DMS 273 (cell line): Measurements from ENCODE around the gene PNPLA8.
"Not testable (repeated sequence)": the region's sequence is repeated elsewhere in the genome, so short reads cannot be mapped to it uniquely, and the experiment has no call there.

Source experiments
- DNase-seq: peaks from one replicate; lab custom pipeline; 2025; ENCODE audit not compliant: unreplicated experiment; lab: John Stamatoyannopoulos, UW

Gene PNPLA8

GRCh38 chr7:108479751-108480150 lies 46.2 kb downstream of the PNPLA8 start:
- DNase-seq, result no peak

DNA sequence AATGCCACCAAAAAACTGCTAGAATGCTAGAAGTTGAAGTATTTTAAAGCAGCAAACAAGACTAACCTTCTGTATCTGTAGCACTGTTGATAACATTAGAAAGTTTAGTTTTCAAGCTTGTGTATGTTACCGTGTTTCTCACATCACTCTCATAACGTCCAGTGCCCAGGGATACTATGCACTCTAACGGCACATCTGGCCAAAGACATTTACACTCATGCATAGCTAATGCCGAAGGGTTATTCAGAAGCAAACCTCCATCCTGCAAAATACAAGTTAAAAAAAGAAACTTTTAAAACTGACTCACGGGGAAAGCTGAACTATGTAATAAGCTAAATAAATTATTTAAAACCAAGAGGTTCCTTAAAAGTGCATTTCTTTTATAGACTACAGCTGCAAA lies 46.8 kb downstream of the PNPLA8 start:
- no peak for DNase-seq

DNA sequence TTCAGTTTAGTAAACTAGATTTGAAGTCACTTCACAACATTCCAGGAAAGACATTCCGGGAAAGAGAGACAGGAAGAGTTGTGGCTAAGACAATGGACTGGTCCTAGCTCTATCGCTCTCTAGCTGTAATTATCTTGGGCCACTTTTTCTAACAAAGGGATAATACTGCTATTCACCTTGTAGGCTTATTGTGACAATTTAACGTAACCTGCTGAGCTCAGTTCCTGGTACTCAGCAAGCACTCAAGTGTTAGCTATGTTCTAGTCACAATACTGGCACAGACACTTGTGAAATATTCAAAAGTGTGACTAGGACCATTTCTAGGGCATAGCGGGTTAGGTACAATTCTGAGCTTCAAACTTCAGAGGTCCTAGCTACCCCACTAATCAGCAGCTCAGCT lies 57.7 kb downstream of the PNPLA8 start:
- DNase-seq, result no peak

GRCh38 chr7:108467391-108467790 lies 58.5 kb downstream of the PNPLA8 start:
- DNase-seq, result no peak

- not testable (repeated sequence) for DNase-seq
Measured at GRCh38 chr7:108466322-108466721, 59.6 kb downstream of the PNPLA8 start.

GRCh38 chr7:108464743-108465142 lies 61.2 kb downstream of the PNPLA8 start:
- peak; percentile 43 for DNase-seq

GRCh38 chr7:108463613-108464012 lies 62.3 kb downstream of the PNPLA8 start:
- peak; percentile 21 for DNase-seq

DNA sequence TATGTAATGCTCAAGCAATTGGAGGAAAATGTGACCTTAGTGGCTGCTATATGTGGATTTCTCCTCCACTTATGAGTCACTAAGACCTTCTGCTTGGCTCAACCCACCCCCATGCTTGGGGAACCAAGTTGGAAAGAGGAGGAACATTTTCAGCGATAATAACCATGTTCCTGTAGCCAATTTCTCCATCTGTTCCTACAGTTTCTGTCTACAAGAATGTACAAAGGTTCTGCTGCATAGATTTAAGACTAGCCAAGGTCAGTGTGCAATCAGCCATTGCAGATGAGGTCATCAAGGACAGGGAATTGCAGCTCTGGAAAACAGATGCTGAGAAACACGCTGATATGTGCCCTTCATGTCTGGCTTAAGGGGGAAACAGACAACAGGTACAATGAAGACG lies 64.1 kb downstream of the PNPLA8 start:
- DNase-seq, result peak; percentile 100

DNA sequence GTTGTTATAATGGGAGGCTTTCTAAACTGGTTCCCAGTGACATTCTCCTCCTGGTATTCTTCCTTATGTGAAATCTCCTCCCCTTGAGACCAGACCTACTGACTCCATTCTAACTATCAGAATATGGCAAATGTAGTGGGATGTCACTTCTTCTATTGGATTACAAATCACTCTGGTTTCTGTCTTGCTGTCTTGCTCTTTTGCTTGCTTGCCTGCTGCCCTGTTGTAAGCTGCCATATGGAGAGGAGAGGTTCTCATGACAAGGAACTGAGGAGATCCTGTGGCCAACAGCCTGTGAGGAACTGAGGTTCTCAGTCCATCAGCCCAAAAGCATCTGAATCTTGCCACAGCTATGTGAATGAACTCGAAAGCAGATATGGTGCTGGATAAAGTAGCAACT lies 65.0 kb downstream of the PNPLA8 start:
- DNase-seq, result peak; percentile 82

DNA sequence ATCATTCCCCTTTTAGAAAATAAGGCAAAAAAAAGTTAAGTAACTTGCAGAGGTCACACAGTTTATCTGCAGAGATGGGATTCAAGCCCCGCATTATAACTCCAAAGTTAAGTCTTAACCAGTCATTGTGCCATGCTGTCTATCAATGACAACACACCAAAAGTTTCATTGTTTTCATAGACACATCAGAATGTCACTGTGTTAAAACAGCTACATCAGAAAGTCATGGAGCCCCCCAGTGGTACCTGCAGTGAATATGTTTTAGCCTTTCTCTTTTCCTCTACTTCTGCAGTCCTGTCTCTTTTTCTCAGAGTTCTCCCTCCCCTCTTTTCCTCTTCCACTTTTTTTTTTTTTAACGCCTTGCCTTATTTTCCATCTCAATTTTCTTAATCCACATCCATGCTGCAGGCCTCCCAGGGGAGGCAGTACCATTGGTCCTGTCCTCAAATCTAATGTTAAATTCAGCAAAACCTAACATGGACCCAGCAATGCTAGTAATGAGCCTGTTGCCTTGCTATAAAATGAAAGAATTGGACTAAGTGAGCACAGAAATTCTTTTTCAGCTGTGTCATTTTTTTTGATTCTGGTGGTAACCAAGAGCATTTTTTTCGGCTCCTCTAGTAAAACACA lies 65.9 kb downstream of the PNPLA8 start:
- DNase-seq, result peak; percentile 80

DNA sequence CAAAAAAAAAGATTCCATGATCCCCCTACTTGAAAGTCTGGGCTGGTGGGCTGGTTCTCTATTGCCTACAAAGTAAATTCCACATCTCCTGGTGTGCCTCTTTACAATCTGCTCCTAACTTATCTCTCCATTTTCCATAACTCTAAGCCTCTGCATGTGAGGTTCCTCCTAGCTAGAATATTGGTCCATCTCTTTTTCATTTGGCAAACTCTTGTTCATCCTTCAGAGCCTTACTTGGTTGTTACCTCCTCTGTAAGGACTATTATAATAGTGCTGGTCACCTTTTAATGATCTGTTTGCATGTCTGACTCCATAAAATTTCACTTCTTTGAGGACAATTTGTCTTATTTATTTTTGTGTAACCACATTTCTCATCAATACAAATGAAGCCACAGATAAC lies 68.1 kb downstream of the PNPLA8 start:
- no peak for DNase-seq

DNA sequence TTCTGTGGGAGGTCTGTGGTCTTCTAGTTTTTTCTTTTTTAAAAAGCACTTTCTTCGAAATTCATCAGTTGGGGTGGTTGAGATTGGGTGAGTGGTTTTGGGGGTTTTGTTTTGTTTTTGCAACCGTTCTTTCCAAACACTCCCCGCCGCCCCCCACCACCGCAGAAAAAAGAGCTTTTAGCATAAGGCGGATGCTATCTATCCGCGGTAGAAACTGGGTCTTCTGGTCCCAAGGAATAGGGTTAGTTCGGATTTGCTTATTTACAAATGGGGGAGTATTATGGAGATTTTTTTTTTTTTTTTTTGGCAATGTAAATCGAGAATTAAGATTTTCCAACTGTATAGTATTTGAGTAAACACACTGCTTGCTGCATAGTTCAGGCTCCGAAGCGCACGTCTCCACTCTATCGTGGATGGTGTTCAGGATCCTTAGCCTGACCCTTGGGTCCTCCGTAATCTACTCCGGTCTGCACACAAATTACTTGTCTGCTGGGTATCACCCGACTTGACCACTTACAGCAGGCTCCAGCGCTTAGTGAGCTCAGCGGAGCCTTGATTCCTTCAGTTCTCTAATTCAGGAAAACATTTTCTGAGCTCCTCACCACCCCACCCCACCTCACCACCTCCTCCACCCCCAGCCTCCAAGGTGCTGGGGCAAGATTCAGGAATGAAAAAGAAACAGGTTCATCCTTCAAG lies 68.9 kb downstream of the PNPLA8 start:
- DNase-seq, result peak; percentile 49

DNA sequence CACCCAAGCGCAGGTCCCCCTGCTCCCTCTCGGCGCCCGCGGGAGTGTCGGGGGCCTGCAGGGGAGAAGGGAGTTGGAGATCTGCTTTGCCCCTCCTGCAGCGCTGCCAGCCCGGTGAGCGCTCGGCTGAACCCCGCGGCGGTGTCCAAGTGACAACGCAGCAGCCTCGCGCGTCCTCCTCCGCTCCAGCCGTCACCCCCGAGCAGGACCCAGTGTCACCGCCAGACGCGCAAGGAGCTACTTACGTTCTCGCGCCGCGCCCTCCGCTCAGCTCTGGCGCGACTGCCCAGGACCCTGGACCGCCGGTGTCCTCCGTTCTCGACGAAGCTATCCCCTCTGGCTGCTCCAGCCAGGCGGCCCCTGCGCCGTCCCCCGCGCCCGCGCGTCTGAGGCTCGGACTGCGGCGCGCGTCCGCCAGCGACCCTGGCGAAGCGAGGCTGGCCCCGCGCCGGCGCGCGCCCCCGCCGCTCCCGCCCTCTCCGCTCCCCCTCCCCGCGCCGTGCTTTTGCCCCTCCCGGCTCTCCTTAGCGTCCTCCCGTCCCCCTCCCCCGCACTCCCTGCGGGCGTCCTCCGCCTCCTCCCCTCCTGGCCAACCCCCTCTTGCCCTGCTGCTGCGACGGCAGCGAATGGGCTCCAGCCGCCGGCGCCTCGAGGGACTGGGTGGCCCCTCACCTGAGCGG lies 69.8 kb downstream of the PNPLA8 start, which contains the start of gene NRCAM:
Gene NRCAM (minus strand): TSS at position 439 of the 680 bp plus-strand sequence. CDS start 216,372 bp downstream, outside the sequence.
- DNase-seq, result peak; percentile 99

DNA sequence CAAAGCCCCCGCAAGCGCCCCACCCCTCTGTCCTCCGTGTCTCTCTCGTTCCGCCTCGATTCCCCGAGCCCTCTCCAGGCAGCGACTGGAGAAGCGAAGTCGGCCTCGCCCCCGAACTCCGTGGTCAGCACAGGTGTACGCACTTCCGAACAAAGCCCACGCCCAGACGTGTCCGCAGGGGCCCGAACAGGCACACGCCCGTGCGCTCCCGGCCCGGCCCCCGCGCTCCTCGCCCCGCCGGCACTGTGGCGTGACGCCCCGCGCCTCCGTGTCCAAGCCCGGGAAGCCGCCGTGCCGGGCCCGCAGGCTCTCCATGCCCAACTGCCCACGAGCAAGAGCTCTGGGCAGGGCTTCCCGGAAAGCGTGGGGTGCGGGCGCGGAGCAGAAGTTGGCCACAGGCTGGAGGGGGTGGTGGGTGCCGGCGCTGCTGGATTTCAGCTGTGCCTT lies 70.4 kb downstream of the PNPLA8 start:
- no peak for DNase-seq

DNA sequence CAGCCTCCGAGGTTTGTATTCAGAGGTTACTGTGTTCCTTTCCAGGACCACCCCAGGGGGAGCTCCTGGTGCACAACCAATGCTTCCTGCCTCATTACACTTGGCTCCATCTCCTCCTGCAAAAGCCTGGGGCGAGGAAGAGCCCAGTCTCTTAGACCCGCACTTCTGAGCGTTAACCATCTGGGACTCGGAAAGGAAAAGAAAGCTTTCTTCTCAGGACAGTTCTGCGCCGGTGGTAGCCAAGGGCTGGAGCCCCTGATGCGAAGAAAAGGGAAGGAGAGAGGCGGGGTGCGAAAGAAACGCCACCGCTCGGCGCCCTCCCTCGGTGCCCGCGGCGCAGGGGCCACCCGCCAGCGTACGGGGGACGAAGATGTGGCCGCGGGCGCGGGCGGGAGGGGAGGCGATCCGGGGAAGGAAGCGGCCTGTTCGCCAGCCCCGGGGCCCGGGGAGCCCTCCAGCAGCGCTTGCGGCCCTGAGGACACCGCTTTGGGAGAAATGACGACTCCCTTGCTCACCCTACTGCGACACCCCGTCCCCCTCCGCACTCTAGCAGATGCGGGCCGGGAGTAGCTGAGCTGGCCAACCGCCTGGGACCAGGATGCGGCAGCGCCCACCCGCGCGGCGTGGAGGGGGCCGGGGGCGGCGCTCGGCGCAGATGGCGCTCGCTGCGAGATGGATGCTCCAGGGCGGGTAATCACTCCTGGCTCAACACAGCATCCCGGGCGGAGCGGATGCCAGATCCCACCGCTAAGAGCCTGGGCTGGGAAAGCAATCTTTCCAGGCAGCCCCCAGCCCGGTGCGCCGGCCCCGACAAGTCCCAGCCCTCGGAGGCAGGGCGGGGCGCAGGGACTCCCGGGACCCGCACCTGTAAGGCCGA lies 71.0 kb downstream of the PNPLA8 start:
- DNase-seq, result peak; percentile 92

DNA sequence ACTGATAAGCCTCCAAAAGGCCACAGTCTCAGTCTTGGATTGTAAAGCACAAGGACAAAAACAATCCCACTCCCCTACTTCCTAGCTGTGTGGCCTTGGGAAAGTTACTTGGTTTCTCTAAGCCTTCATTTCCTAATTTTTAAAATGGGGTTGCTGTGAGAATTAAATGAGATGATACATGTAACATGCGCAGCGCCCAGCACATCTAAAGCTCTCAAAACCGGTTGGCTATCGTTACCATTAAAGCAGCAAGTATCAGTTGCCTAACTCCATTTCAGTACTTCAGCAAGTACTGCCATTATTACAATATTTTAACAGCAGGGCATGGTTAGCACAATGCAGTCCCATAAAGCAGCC lies 71.6 kb downstream of the PNPLA8 start:
- DNase-seq, result no peak

DNA sequence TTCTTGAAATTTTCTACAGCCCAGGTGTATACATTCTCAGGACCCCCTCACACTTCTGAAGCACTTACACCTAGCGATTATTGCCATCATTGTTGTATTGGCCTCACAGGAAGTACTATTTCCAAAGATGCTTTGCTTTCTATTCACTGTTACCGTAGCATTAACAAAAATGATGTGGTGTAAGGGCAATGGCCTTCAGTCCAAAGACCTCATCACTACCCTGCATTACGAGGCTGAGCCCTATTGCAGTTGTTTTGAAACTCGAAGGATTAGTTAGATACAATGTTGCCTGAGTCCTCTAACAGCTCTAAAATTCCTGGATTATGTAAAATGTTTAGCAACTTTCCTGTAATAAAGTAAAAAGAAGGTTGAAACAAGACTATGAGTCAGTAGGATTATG lies 72.6 kb downstream of the PNPLA8 start:
- no peak for DNase-seq

DNA sequence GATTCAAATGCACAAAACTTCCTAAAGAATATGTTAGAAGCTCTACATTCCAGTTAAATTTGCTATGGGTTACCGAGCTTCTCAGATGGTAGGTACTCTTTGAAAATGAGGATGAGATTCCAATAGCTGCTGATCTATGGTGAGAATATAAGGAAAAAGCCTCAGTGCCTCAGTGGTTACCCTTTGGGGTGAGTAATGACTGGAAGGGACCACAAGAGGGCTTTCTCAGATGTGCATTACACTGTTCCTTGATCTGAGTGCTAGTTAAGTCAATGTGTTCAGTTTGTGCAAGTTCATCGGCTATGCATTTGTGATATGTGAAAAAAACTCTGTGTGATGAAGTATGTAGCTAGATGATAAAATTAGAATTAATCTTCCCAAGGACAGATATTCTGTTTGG lies 73.2 kb downstream of the PNPLA8 start:
- peak; percentile 82 for DNase-seq

DNA sequence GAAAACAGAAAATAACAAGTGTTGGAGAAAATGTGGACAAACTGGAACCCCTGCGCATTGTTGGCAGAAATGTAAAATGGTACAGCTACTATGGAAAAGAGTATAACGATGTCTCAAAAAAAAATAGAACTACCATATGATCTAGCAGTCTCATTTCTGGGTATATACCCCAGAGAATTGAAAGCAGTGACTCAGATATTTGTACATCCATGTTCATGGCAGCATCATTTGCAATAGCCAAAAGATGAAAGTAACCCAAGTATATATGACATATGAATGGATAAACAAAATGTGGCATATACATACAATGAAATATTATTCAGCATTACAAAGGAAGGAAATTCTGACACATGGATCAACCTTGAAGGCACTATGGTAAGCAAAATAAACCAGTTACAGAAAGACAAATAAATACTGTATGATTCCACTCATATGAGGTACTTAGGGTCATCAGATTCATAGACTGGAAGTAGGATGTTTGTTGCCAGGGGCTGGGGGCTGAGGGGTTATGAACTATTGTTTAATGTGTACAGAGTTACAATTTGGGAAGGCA lies 74.6 kb downstream of the PNPLA8 start:
- DNase-seq, result no peak

GRCh38 chr7:108450160-108450559 lies 75.8 kb downstream of the PNPLA8 start:
- DNase-seq, result no peak

- DNase-seq, result peak; percentile 42
Measured at GRCh38 chr7:108449521-108449920, 76.4 kb downstream of the PNPLA8 start.
